A549 (cell line): Measurements from ENCODE around the gene CHST7.

Experiments
- CTCF ChIP-seq: fragments of >200 bp; sonication (Bioruptor Twin); formaldehyde crosslinking; IDR thresholded peaks from 3 replicates; pipeline ENCODE4 v1.5.1; 2016
- POLR2A ChIP-seq: IDR thresholded peaks from 2 replicates; pipeline ENCODE4 v1.6.1; 2012; ENCODE audit warnings: mild to moderate bottlenecking, low read length
- ZC3H11A ChIP-seq: fragments of 450-650 bp; IDR thresholded peaks from 2 replicates; pipeline ENCODE4 v1.6.1; 2014; ENCODE audit warnings: antibody characterized with exemption, mild to moderate bottlenecking

GRCh38 chrX:46587753-46588171 lies 14.2 kb downstream of the CHST7 start:
- TF ChIP-seq CTCF (no peak), ZC3H11A (no peak), POLR2A (no peak)
